Measurements from ENCODE around the gene SELENOM. TPM values are rescaled to one million over a fixed set of nuclear protein-coding genes. Genes with fewer than 3 reads are reported as not detected.

Gene SELENOM
- total RNA-seq, 1 experiment from 2014 or later, result 16.3 TPM

- TF ChIP-seq FOXP4 (CRISPR knock-in tag; IDR thresholded peaks at IDR 0.05), result no peak
- no peak for TF ChIP-seq ZNF219 (CRISPR knock-in tag; IDR thresholded peaks at IDR 0.05; ENCODE audit: borderline replicate concordance)
- TF ChIP-seq SP1 (CRISPR knock-in tag; conservative IDR thresholded peaks at IDR 0.05), result no peak
- no peak for TF ChIP-seq ZBTB21 (CRISPR knock-in tag; IDR thresholded peaks at IDR 0.05; ENCODE audit: borderline replicate concordance)
- TF ChIP-seq HMGXB4 (CRISPR knock-in tag; IDR thresholded peaks at IDR 0.05), result no peak
- no peak for TF ChIP-seq ZBTB43 (CRISPR knock-in tag; IDR thresholded peaks at IDR 0.05)
These were observed 11.6 kb downstream of the SELENOM start (continued) for GRCh38 chr22:31095637-31096249.

DNA sequence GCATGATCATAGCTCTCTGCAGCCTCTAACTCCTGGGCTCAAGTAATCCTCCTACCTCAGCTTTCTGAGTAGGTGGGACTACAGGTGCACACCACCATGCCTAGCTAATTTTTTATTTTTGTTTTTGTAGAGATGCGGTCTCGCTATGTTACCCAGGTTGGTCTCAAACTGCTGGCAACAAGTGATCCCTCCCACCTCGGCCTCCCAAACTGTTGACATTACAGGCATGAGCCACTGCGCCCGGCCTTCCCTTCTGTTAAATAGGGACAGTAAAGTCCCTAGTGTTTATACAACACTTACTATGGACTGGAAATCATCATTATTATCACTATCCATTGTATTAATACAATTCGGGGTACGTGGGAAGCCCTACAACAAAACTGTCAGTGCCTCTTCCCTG lies 12.6 kb downstream of the SELENOM start:
- no peak for TF ChIP-seq GABPB1 (CRISPR knock-in tag; IDR thresholded peaks at IDR 0.05)
- TF ChIP-seq CREM (CRISPR knock-in tag; IDR thresholded peaks at IDR 0.05), result no peak
- no peak for TF ChIP-seq SMAD3 (CRISPR knock-in tag; IDR thresholded peaks at IDR 0.05; ENCODE audit: borderline replicate concordance)
- TF ChIP-seq OVOL2 (CRISPR knock-in tag; IDR thresholded peaks at IDR 0.05; ENCODE audit: borderline replicate concordance), result no peak
- no peak for TF ChIP-seq CREB1 (CRISPR knock-in tag; IDR thresholded peaks at IDR 0.05)
- no peak for DNase-seq (ENCODE audit: low spot score)
- H3K36me3 Mint-ChIP-seq, result no peaks in the 10 kb centered on the region
- ATAC-seq, result no peak
- H3K27ac Mint-ChIP-seq, result no peak overlapping the region
- CTCF ChIA-PET, result interaction anchor here (1.6 to 21.8 kb wide), 4 partner anchors 11 to 178 kb away, joined by 6 to 363 read pairs (median 28); partner anchors contain the start of genes MORC2, SELENOM and TUG1
- no peaks in the 10 kb centered on the region for H3K9me3 Mint-ChIP-seq
- no peak overlapping the region for H3K4me3 Mint-ChIP-seq
- POLR2A ChIA-PET, result interaction anchor here (1.0 kb wide), 1 partner anchor 46 kb away, joined by 5 read pairs; the partner anchor contains the start of gene PLA2G3
- H3K27me3 Mint-ChIP-seq (ENCODE audit: low read depth), result 0 out of 2 replicates have a peak, but pooled peaks cover 2% of the 10 kb centered on the region
- peaks cover 17% of the 10 kb centered on the region for H3K4me1 Mint-ChIP-seq

- no peak for ATAC-seq
- TF ChIP-seq ATF1 (CRISPR knock-in tag; IDR thresholded peaks at IDR 0.05) (no peak), ZNF263 (CRISPR knock-in tag; IDR thresholded peaks at IDR 0.05; ENCODE audit: low read depth) (no peak), SMAD4 (CRISPR knock-in tag; IDR thresholded peaks at IDR 0.05) (no peak), PRRX2 (CRISPR knock-in tag; IDR thresholded peaks at IDR 0.05) (no peak), ERG (CRISPR knock-in tag; IDR thresholded peaks at IDR 0.05) (no peak), ZNF281 (CRISPR knock-in tag; IDR thresholded peaks at IDR 0.05) (no peak), ZNF219 (CRISPR knock-in tag; IDR thresholded peaks at IDR 0.05; ENCODE audit: borderline replicate concordance) (no peak)
- H3K36me3 Mint-ChIP-seq, result no peaks in the 10 kb centered on the region
- DNase-seq (ENCODE audit: low spot score), result no peak
- H3K9me3 Mint-ChIP-seq, result no peaks in the 10 kb centered on the region
- peaks cover 15% of the 10 kb centered on the region for H3K4me1 Mint-ChIP-seq
- H3K27me3 Mint-ChIP-seq (ENCODE audit: low read depth), result 0 out of 2 replicates have a peak, but pooled peaks cover 2% of the 10 kb centered on the region
- CTCF ChIA-PET, result interaction anchor here (0.5 to 21.8 kb wide), 7 partner anchors 10 to 179 kb away, joined by 3 to 363 read pairs (median 5); partner anchors contain the start of genes LIMK2 and SELENOM
- H3K4me3 Mint-ChIP-seq, result no peak overlapping the region
- POLR2A ChIA-PET, result interaction anchor here (0.7 to 1.0 kb wide), 2 partner anchors 46 to 159 kb away, joined by 4 to 5 read pairs; partner anchors contain the start of gene PLA2G3
- H3K27ac Mint-ChIP-seq, result no peak overlapping the region
These were observed 13.3 kb downstream of the SELENOM start for GRCh38 chr22:31094021-31094551.
